OCI-LY1 (cell line): ENCODE measurements around the gene KEAP1.
A peak's percentile ranks its signal among the peaks of the same experiment; 100 is the strongest.
"Not testable (repeated sequence)": the region's sequence is repeated elsewhere in the genome, so short reads cannot be mapped to it uniquely, and the experiment has no call there.

Source experiments
- H2AFZ ChIP-seq: fragments of 200-600 bp; sonication (generic), shearing (Covaris generic); 2 replicates; pipeline ENCODE4 v1.6.0; 2014; ENCODE audit warnings: antibody characterized with exemption, mild to moderate bottlenecking, low read length
- H3F3A ChIP-seq: fragments of 200-600 bp; sonication (generic), shearing (Covaris generic); 2 replicates; pipeline ENCODE4 v1.6.0; 2014; ENCODE audit warnings: mild to moderate bottlenecking, antibody characterized with exemption, low read length, moderate library complexity; ENCODE audit not compliant: insufficient read depth
- H3K27ac ChIP-seq: fragments of 200-600 bp; sonication (generic); 2 replicates; pipeline ENCODE4 v1.5.1; 2014; ENCODE audit warnings: low read length, mixed run types, mild to moderate bottlenecking, low read depth; ENCODE audit not compliant: poor library complexity, severe bottlenecking
- H3K27me3 ChIP-seq: fragments of 200-600 bp; sonication (generic); 2 replicates; pipeline ENCODE4 v1.6.0; 2014; ENCODE audit warnings: antibody characterized with exemption, mild to moderate bottlenecking, low read length, moderate library complexity; ENCODE audit not compliant: insufficient read depth
- H3K36me3 ChIP-seq: fragments of 200-600 bp; sonication (generic); 2 replicates; pipeline ENCODE4 v1.6.1; 2014; ENCODE audit warnings: mild to moderate bottlenecking, antibody characterized with exemption, low read length, moderate library complexity, mixed read lengths; ENCODE audit not compliant: insufficient read depth
- H3K4me1 ChIP-seq: fragments of 200-600 bp; sonication (generic); 2 replicates; pipeline ENCODE4 v1.5.1; 2014; ENCODE audit warnings: mild to moderate bottlenecking, low read length, moderate library complexity; ENCODE audit not compliant: insufficient read depth, severe bottlenecking
- H3K4me2 ChIP-seq: fragments of 200-600 bp; sonication (generic), shearing (Covaris generic); 2 replicates; pipeline ENCODE4 v1.6.1; 2014; ENCODE audit warnings: low read length
- H3K4me3 ChIP-seq: fragments of 200-600 bp; sonication (generic); 2 replicates; pipeline ENCODE4 v1.5.1; 2014; ENCODE audit warnings: low read length, low read depth, mild to moderate bottlenecking, mixed read lengths; ENCODE audit not compliant: poor library complexity, severe bottlenecking
- H3K79me2 ChIP-seq: fragments of 200-600 bp; shearing (Covaris generic); 2 replicates; pipeline ENCODE4 v1.6.1; 2016; ENCODE audit warnings: mixed run types, low read length, mixed read lengths; ENCODE audit not compliant: insufficient read depth
- H3K9ac ChIP-seq: fragments of 200-600 bp; sonication (generic), shearing (Covaris generic); 2 replicates; pipeline ENCODE4 v1.6.1; 2014; ENCODE audit warnings: mild to moderate bottlenecking, low read length, mixed read lengths
- H3K9me2 ChIP-seq: fragments of 200-600 bp; sonication (generic), shearing (Covaris generic); 2 replicates; pipeline ENCODE4 v1.6.1; 2014; ENCODE audit warnings: low read depth, mild to moderate bottlenecking, low read length, mixed read lengths
- H3K9me3 ChIP-seq: fragments of 200-600 bp; shearing (Covaris generic); 2 replicates; pipeline ENCODE4 v1.6.1; 2014; ENCODE audit warnings: low read length, mixed read lengths
- H4K20me1 ChIP-seq: fragments of 200-600 bp; sonication (generic), shearing (Covaris generic); 2 replicates; pipeline ENCODE4 v1.6.0; 2016; ENCODE audit warnings: mild to moderate bottlenecking, low read length; ENCODE audit not compliant: insufficient read depth
- CTCF ChIP-seq: fragments of 200-600 bp; sonication (generic), shearing (Covaris generic); IDR thresholded peaks from 2 replicates; pipeline ENCODE4 v1.5.1; 2017; ENCODE audit warnings: mild to moderate bottlenecking, antibody characterized with exemption, low read length, moderate library complexity, mixed read lengths
- EZH2 ChIP-seq: fragments of 200-600 bp; sonication (generic), shearing (Covaris generic); IDR thresholded peaks from 2 replicates; pipeline ENCODE4 v1.8.0; 2017; ENCODE audit warnings: borderline replicate concordance, mixed run types, mild to moderate bottlenecking, antibody characterized with exemption, low read length, moderate library complexity, mixed read lengths

The KEAP1 gene

GRCh38 chr19:10503002-10503789 is at the start of gene KEAP1:
TSS of gene KEAP1 (minus strand) at chr19:10503356. CDS start at chr19:10500033, 3,323 bp downstream.
- Histone ChIP-seq H3K9me3 (no peaks in the 10 kb centered on the region), H3K36me3 (peaks cover 25% of the 10 kb centered on the region), H3K27me3 (no peaks in the 10 kb centered on the region), H3K79me2 (peaks cover 20% of the 10 kb centered on the region), H3K9ac (peak within 1 kb of the TSS; percentile 98), H3K4me3 (peak within 1 kb of the TSS; percentile 89), H3K4me2 (peak within 1 kb of the TSS; percentile 84), H4K20me1 (no peaks in the 10 kb centered on the region), H2AFZ (0 out of 2 replicates have a peak within 1 kb of the TSS, but pooled peaks have one; percentile 6), H3K4me1 (peaks cover 21% of the 10 kb centered on the region), H3F3A (no peaks in the 10 kb centered on the region), H3K9me2 (no peaks in the 10 kb centered on the region), H3K27ac (peak within 1 kb of the TSS; percentile 77)
- TF ChIP-seq EZH2, result no peak
- peak; percentile 11; the same call in 1 of the 2 replicates for TF ChIP-seq CTCF

DNA sequence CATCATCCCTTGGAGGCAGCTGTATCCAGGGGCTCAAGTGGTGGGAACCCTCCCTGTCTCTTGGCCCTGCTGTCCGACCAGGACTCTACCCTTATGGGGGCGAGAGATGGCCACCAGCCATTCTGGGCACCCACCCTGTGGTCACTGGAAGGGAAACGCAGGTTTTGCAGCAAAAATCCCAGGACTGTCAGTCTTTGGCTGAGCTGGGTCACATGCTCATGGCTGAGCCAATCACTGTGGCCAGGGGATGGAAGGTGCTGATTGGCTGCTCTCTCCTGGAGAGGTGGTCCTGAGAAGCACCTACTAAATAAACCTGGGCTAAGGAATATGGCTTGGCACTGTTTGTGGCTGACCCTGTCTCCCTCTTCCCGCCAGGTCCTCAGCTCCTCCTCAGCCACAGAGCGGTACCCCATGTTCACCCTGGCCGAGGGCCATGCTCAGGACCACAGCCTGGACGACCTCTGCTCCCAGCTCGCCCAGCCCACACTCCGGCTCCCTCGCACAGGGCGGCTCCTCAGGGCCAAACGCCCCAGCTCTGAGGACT is 49.4 kb upstream of the KEAP1 start:
- no peaks in the 10 kb centered on the region for H3K9me2 ChIP-seq
- H3K9ac ChIP-seq, result no peak overlapping the region; the same call in 1 of the 2 replicates
- no peaks in the 10 kb centered on the region for H3K27me3 ChIP-seq
- no peak overlapping the region for H3K4me3 ChIP-seq
- peaks cover 12% of the 10 kb centered on the region; the same call in 1 of the 2 replicates for H3F3A ChIP-seq
- peaks cover 42% of the 10 kb centered on the region for H3K4me1 ChIP-seq
- H3K4me2 ChIP-seq, result 0 out of 2 replicates have a peak overlapping the region, but pooled peaks have one; percentile 2
- no peak overlapping the region for H2AFZ ChIP-seq
- H3K9me3 ChIP-seq, result no peaks in the 10 kb centered on the region
- H3K27ac ChIP-seq, result peak overlapping the region; percentile 97
- TF ChIP-seq EZH2 (no peak), CTCF (no peak)
- peaks cover 80% of the 10 kb centered on the region for H3K36me3 ChIP-seq
- no peaks in the 10 kb centered on the region for H4K20me1 ChIP-seq
- no peaks in the 10 kb centered on the region for H3K79me2 ChIP-seq

DNA sequence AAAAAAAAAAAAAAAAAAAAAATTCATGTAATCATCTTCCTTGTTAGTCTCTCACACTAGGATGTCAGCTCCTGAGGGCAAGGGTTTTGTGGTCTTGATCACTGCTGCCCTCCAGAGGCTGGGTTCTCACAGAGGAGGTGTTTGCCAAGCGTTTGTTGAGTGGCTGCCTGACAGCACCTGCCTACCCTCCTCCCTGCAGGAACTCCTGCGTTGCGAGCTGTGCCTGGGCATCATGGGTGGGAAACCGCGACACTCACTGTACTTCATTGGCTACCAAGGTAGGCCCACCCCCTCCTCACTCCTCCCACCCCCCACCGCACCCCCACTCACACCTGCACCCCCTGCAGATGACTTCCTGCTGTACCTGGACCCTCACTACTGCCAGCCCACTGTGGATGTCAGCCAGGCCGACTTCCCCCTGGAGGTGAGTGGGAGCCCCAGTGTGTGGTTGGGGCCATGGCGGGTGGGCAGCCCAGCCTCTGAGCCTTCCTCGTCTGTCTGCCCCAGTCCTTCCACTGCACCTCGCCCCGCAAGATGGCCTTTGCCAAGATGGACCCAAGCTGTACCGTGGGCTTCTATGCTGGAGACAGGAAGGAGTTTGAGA is 48.6 kb upstream of the KEAP1 start:
- Histone ChIP-seq H3K4me1 (peaks cover 42% of the 10 kb centered on the region), H4K20me1 (no peaks in the 10 kb centered on the region), H3K9me3 (no peaks in the 10 kb centered on the region), H3F3A (peaks cover 12% of the 10 kb centered on the region; the same call in 1 of the 2 replicates), H3K4me3 (no peak overlapping the region), H3K4me2 (no peak overlapping the region), H3K27ac (peak overlapping the region; percentile 97), H3K36me3 (peaks cover 81% of the 10 kb centered on the region), H3K9ac (no peak overlapping the region), H2AFZ (no peak overlapping the region), H3K9me2 (no peaks in the 10 kb centered on the region), H3K27me3 (no peaks in the 10 kb centered on the region), H3K79me2 (no peaks in the 10 kb centered on the region)
- TF ChIP-seq EZH2 (no peak), CTCF (peak; percentile 31; the same call in 1 of the 2 replicates)

DNA sequence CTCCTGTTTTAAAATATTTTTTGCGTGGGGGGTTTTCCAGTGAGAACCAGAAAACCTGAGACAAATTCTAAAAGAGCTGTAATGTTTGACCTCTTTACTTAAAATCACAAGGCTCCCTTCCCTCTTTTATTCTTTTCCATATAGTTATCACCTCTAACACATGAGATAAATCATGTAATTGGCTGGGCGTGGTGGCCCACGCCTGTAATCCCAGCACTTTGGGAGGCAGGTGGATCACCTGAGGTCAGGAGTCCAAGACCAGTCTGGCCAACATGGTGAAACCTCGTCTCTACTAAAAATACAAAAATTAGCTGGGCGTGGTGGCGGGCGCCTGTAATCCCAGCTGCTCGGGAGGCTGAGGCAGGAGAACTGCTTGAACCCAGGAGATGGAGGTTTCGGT is 47.9 kb upstream of the KEAP1 start:
- not testable (repeated sequence) for H3K27me3 ChIP-seq, H3K4me3 ChIP-seq, H4K20me1 ChIP-seq, H3K9ac ChIP-seq, H3K79me2 ChIP-seq, H3K27ac ChIP-seq, H3K9me2 ChIP-seq, H3K9me3 ChIP-seq, H3K4me2 ChIP-seq, H2AFZ ChIP-seq
- Histone ChIP-seq H3F3A (peaks cover 12% of the 10 kb centered on the region; the same call in 1 of the 2 replicates), H3K36me3 (peaks cover 77% of the 10 kb centered on the region), H3K4me1 (peaks cover 41% of the 10 kb centered on the region)
